ENCODE results near the gene SLAMF1. TPM values are rescaled to one million over a fixed set of nuclear protein-coding genes. Genes with fewer than 3 reads are reported as not detected.
"Not testable (repeated sequence)": the region's sequence is repeated elsewhere in the genome, so short reads cannot be mapped to it uniquely, and the experiment has no call there.

SLAMF1 gene
- total RNA-seq, result not detected in 2 replicates
- long read RNA-seq, result 0 reads

- H3K4me1 Mint-ChIP-seq, result peaks cover 2% of the 10 kb centered on the region
- DNase-seq (ENCODE audit: low read depth, low spot score), result no peak
- no peaks in the 10 kb centered on the region for H3K9me3 Mint-ChIP-seq
- TF ChIP-seq CTCF (conservative IDR thresholded peaks at IDR 0.05), result no peak
- H3K27me3 Mint-ChIP-seq (ENCODE audit: low read depth), result peaks cover 3% of the 10 kb centered on the region
- H3K4me3 Mint-ChIP-seq, result no peak within 1 kb of the TSS
- H3K27ac Mint-ChIP-seq (ENCODE audit: unreplicated experiment), result no peak within 1 kb of the TSS
- no peaks in the 10 kb centered on the region for H3K36me3 Mint-ChIP-seq (ENCODE audit: low read depth)
These were observed at the start of gene SLAMF1 for GRCh38 chr1:160646711-160647328. TSS of gene SLAMF1 (minus strand) at chr1:160647044. CDS start at chr1:160646945, 99 bp downstream.

DNA sequence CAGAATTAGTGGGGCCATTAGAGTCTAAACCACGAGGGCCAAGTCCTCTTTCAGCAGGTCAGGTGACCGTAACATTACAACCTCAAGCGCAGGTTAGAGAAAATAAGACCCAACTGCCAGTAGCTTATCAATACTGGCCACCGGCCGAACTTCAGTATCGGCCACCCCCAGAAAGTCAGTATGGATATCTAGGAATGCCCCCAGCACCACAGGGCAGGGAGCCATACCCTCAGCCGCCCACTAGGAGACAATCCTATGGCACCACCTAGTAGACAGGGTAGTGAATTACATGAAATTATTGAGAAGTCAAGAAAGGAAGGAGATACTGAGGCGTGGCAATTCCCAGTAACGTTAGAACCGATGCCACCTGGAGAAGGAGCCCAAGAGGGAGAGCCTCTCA lies 45.5 kb upstream of the SLAMF1 start:
- not testable (repeated sequence) for DNase-seq (ENCODE audit: low read depth, low spot score); H3K27me3 Mint-ChIP-seq (ENCODE audit: low read depth); H3K36me3 Mint-ChIP-seq (ENCODE audit: low read depth); H3K4me1 Mint-ChIP-seq; H3K27ac Mint-ChIP-seq (ENCODE audit: unreplicated experiment); H3K9me3 Mint-ChIP-seq; H3K4me3 Mint-ChIP-seq
- peak; percentile 14 for TF ChIP-seq CTCF (conservative IDR thresholded peaks at IDR 0.05)

GRCh38 chr1:160685266-160685665 lies 38.4 kb upstream of the SLAMF1 start:
- H3K36me3 Mint-ChIP-seq (ENCODE audit: low read depth), result no peaks in the 10 kb centered on the region
- peaks cover 5% of the 10 kb centered on the region for H3K27me3 Mint-ChIP-seq (ENCODE audit: low read depth)
- no peak for DNase-seq (ENCODE audit: low read depth, low spot score)
- no peak overlapping the region for H3K4me3 Mint-ChIP-seq
- no peak overlapping the region for H3K27ac Mint-ChIP-seq (ENCODE audit: unreplicated experiment)
- H3K4me1 Mint-ChIP-seq, result peaks cover 4% of the 10 kb centered on the region
- H3K9me3 Mint-ChIP-seq, result no peaks in the 10 kb centered on the region
- TF ChIP-seq CTCF (conservative IDR thresholded peaks at IDR 0.05), result no peak

DNA sequence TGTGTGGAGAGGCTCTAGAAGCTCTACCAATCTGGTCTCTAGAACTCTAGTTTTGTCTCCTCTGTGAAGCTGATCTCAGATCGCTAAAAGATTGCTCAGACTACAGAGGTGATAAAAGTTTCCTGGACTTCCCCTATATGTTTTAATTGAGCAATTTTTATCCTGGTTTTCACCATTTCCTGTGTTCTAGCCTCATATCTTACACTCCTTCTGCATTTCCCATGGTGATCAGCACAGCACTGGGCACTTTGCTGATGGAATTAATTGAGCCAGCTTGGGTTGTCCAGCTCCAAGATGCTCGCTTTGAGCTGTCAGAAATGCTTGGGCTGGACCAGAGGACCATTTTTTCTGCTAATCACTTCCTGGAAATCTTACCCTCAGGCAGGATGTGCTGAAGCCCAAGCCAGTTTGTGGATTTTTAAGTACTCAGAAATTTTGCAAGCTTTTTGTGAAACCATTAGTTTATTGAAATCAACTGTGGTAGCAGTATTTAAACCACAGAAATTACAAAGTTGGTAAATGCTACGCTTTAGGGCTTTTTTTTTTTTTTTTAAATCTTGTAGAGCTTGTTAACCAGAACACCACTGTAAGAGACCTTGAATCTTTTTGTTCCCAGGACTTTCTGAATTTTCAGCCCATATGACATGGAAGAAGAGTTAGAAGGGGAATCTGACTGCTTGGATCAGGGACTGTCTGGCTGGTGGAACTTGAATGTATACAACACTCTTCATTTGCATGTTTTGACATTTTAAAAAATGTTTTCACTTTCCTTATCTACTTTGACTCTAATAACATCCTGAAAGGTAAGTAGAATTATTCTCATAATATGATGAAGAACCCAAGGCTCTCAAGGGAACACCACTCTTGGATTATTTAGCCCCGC lies 36.4 kb upstream of the SLAMF1 start:
- Mint-ChIP-seq H3K4me3 (no peak overlapping the region), H3K27me3 (ENCODE audit: low read depth) (peaks cover 6% of the 10 kb centered on the region), H3K9me3 (no peaks in the 10 kb centered on the region), H3K4me1 (peaks cover 4% of the 10 kb centered on the region), H3K27ac (ENCODE audit: unreplicated experiment) (no peak overlapping the region), H3K36me3 (ENCODE audit: low read depth) (no peaks in the 10 kb centered on the region)
- DNase-seq (ENCODE audit: low read depth, low spot score), result no peak
- TF ChIP-seq CTCF (conservative IDR thresholded peaks at IDR 0.05), result no peak

GRCh38 chr1:160681891-160682140 lies 35.0 kb upstream of the SLAMF1 start:
- H3K4me1 Mint-ChIP-seq, result peaks cover 4% of the 10 kb centered on the region
- no peak for TF ChIP-seq CTCF (conservative IDR thresholded peaks at IDR 0.05)
- no peak for DNase-seq (ENCODE audit: low read depth, low spot score)
- H3K36me3 Mint-ChIP-seq (ENCODE audit: low read depth), result no peaks in the 10 kb centered on the region
- H3K27ac Mint-ChIP-seq (ENCODE audit: unreplicated experiment), result no peak overlapping the region
- H3K9me3 Mint-ChIP-seq, result no peaks in the 10 kb centered on the region
- peaks cover 7% of the 10 kb centered on the region for H3K27me3 Mint-ChIP-seq (ENCODE audit: low read depth)
- H3K4me3 Mint-ChIP-seq, result no peak overlapping the region

All from neural crest cell (in vitro differentiated cells).